Colonic mucosa (tissue), 4 donors: Measurements from ENCODE around the gene OMA1. TPM values are rescaled to one million over a fixed set of nuclear protein-coding genes. Genes with fewer than 3 reads are reported as not detected.

Source experiments
- DNase-seq: peaks from one replicate; pipeline ENCODE4 v3.0.0-alpha.2; 2020
- H3K27ac ChIP-seq: fragments of 200-600 bp; one replicate; pipeline ENCODE4 v1.8.0; 2021
- H3K27me3 ChIP-seq: fragments of 200-600 bp; one replicate; pipeline ENCODE4 v1.8.0; 2021
- H3K36me3 ChIP-seq: fragments of 200-600 bp; one replicate; pipeline ENCODE4 v1.8.0; 2021
- H3K4me1 ChIP-seq: fragments of 200-600 bp; one replicate; pipeline ENCODE4 v1.8.0; 2021; ENCODE audit warnings: mild to moderate bottlenecking
- H3K4me3 ChIP-seq: fragments of 200-600 bp; one replicate; pipeline ENCODE4 v1.8.0; 2021
- H3K9ac ChIP-seq, 2 donors: one replicate each; pipeline ENCODE4 v1.7.0; 2013; ENCODE audit warnings: control low read depth in 2 of 2, low read depth in 2 of 2, low read length in 2 of 2
- H3K9me3 ChIP-seq: fragments of 200-600 bp; one replicate; pipeline ENCODE4 v1.8.0; 2021
- CTCF ChIP-seq: fragments of 200-600 bp; IDR thresholded peaks from one replicate; pipeline ENCODE4 v1.8.0; 2022; ENCODE audit warnings: antibody characterized with exemption, mild to moderate bottlenecking
- intact Hi-C: fragments of 100-400 bp; cut with DNase I; formaldehyde crosslinking; loops from one replicate; pipeline ENCODE4 v1.14.1; 2022
- total RNA-seq, 2 donors: library from RNA; stranded (reverse); fragmentation: NEBNext Ultra II Directional in 1 of 2; extraction: Animal tissue kit (Norgen Biotek cat#: 25700) in 1 of 2; gene quantifications; one replicate each; pipeline ENCODE4 v1.2.1, GENCODE V29; 2021
- donor health status: healthy.
- donor health status: DM: no; HTN: no; CAD: no.
- donor health status: DM: no; HTN: no; CAD: no.

The OMA1 gene
- total RNA-seq, 2 donors from 2014 or later: 30.4 to 32.3 TPM

- Histone ChIP-seq H3K27me3 (no peaks in the 10 kb centered on the region), H3K27ac (no peak overlapping the region), H3K36me3 (no peaks in the 10 kb centered on the region), H3K9me3 (no peaks in the 10 kb centered on the region), H3K9ac (no peak overlapping the region), H3K4me1 (no peaks in the 10 kb centered on the region), H3K4me3 (no peak overlapping the region)
- DNase-seq: no peak
- TF ChIP-seq CTCF: no peak
- intact Hi-C loops: no loop called here
These were observed 41.9 kb upstream of the OMA1 start for GRCh38 chr1:58588396-58588795.

DNA sequence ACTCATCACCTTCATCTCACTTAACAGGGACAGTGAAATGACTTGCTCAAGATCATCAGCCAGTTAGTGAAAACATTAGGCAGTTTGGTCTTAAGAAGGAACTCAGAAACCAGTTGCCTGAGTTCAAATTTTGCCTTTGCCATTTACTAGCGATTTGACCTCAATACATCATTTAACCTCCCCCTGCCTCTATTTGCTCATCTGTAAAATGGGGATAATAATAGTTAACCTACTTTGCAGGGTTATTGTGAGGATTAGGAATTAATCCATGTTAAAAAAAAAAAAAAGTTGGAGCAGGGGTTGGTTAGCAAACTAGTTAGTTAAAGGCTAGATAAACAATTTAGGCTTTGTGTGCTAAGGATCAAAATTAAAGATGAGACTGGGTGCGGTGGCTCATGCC, 41.1 kb upstream of the OMA1 start:
- Histone ChIP-seq H3K4me1 (no peaks in the 10 kb centered on the region), H3K36me3 (no peaks in the 10 kb centered on the region), H3K4me3 (no peak overlapping the region), H3K27ac (no peak overlapping the region), H3K27me3 (no peaks in the 10 kb centered on the region), H3K9me3 (no peaks in the 10 kb centered on the region), H3K9ac (no peak overlapping the region)
- TF ChIP-seq CTCF: no peak
- intact Hi-C loops: no loop called here
- DNase-seq: no peak

DNA sequence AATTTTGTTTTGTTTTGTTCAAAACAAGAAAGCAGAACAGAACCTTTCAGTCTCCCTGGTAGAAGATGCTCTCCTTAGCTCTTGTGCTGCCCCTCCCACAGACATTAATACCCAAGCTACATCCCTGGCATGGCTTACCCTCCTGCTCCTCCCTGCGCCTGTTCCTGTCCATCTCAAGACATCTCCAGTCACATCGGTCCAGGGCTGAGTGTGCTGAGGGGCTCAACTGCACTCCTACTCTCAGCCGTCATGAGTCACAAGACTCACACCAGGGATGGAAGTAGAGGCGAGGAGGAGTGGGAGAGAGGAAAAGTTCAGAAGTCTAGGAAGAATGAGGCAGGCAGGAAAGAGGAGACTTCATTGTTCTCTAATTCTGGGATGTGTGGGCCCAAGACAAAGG, 39.7 kb upstream of the OMA1 start:
- Histone ChIP-seq H3K27ac (no peak overlapping the region), H3K4me3 (no peak overlapping the region), H3K36me3 (no peaks in the 10 kb centered on the region), H3K27me3 (no peaks in the 10 kb centered on the region), H3K9ac (no peak overlapping the region), H3K9me3 (no peaks in the 10 kb centered on the region), H3K4me1 (no peaks in the 10 kb centered on the region)
- no peak for DNase-seq
- TF ChIP-seq CTCF: no peak
- intact Hi-C loops: no loop called here

GRCh38 chr1:58585581-58586151, 39.1 kb upstream of the OMA1 start:
- Histone ChIP-seq H3K9ac (no peak overlapping the region), H3K4me1 (no peaks in the 10 kb centered on the region)

GRCh38 chr1:58585166-58585565, 38.6 kb upstream of the OMA1 start:
- DNase-seq: no peak
- TF ChIP-seq CTCF: no peak
- Histone ChIP-seq H3K36me3 (no peaks in the 10 kb centered on the region), H3K27ac (peak overlapping the region; percentile 35), H3K9me3 (no peaks in the 10 kb centered on the region), H3K4me3 (no peak overlapping the region), H3K9ac (no peak overlapping the region), H3K4me1 (no peaks in the 10 kb centered on the region), H3K27me3 (no peaks in the 10 kb centered on the region)
- intact Hi-C loops: no loop called here

More at GRCh38 chr1:58585581-58586151, 39.1 kb upstream of the OMA1 start:
- TF ChIP-seq CTCF: no peak
- H3K27me3 ChIP-seq: no peaks in the 10 kb centered on the region
- no peak overlapping the region for H3K4me3 ChIP-seq
- no peaks in the 10 kb centered on the region for H3K9me3 ChIP-seq
- intact Hi-C loops: no loop called here
- peak overlapping the region; percentile 35 for H3K27ac ChIP-seq
- H3K36me3 ChIP-seq: no peaks in the 10 kb centered on the region
- DNase-seq: no peak
